OCI-LY1 (cell line): Measurements from ENCODE around the gene LCN12.
A peak's percentile ranks its signal among the peaks of the same experiment; 100 is the strongest.

Source experiments
- H2AFZ ChIP-seq: fragments of 200-600 bp; sonication (generic), shearing (Covaris generic); 2 replicates; pipeline ENCODE4 v1.6.0; 2014; ENCODE audit warnings: antibody characterized with exemption, mild to moderate bottlenecking, low read length
- H3F3A ChIP-seq: fragments of 200-600 bp; sonication (generic), shearing (Covaris generic); 2 replicates; pipeline ENCODE4 v1.6.0; 2014; ENCODE audit warnings: mild to moderate bottlenecking, antibody characterized with exemption, low read length, moderate library complexity; ENCODE audit not compliant: insufficient read depth
- H3K27ac ChIP-seq: fragments of 200-600 bp; sonication (generic); 2 replicates; pipeline ENCODE4 v1.5.1; 2014; ENCODE audit warnings: low read length, mixed run types, mild to moderate bottlenecking, low read depth; ENCODE audit not compliant: poor library complexity, severe bottlenecking
- H3K27me3 ChIP-seq: fragments of 200-600 bp; sonication (generic); 2 replicates; pipeline ENCODE4 v1.6.0; 2014; ENCODE audit warnings: antibody characterized with exemption, mild to moderate bottlenecking, low read length, moderate library complexity; ENCODE audit not compliant: insufficient read depth
- H3K36me3 ChIP-seq: fragments of 200-600 bp; sonication (generic); 2 replicates; pipeline ENCODE4 v1.6.1; 2014; ENCODE audit warnings: mild to moderate bottlenecking, antibody characterized with exemption, low read length, moderate library complexity, mixed read lengths; ENCODE audit not compliant: insufficient read depth
- H3K4me1 ChIP-seq: fragments of 200-600 bp; sonication (generic); 2 replicates; pipeline ENCODE4 v1.5.1; 2014; ENCODE audit warnings: mild to moderate bottlenecking, low read length, moderate library complexity; ENCODE audit not compliant: insufficient read depth, severe bottlenecking
- H3K4me2 ChIP-seq: fragments of 200-600 bp; sonication (generic), shearing (Covaris generic); 2 replicates; pipeline ENCODE4 v1.6.1; 2014; ENCODE audit warnings: low read length
- H3K4me3 ChIP-seq: fragments of 200-600 bp; sonication (generic); 2 replicates; pipeline ENCODE4 v1.5.1; 2014; ENCODE audit warnings: low read length, low read depth, mild to moderate bottlenecking, mixed read lengths; ENCODE audit not compliant: poor library complexity, severe bottlenecking
- H3K79me2 ChIP-seq: fragments of 200-600 bp; shearing (Covaris generic); 2 replicates; pipeline ENCODE4 v1.6.1; 2016; ENCODE audit warnings: mixed run types, low read length, mixed read lengths; ENCODE audit not compliant: insufficient read depth
- H3K9ac ChIP-seq: fragments of 200-600 bp; sonication (generic), shearing (Covaris generic); 2 replicates; pipeline ENCODE4 v1.6.1; 2014; ENCODE audit warnings: mild to moderate bottlenecking, low read length, mixed read lengths
- H3K9me2 ChIP-seq: fragments of 200-600 bp; sonication (generic), shearing (Covaris generic); 2 replicates; pipeline ENCODE4 v1.6.1; 2014; ENCODE audit warnings: low read depth, mild to moderate bottlenecking, low read length, mixed read lengths
- H3K9me3 ChIP-seq: fragments of 200-600 bp; shearing (Covaris generic); 2 replicates; pipeline ENCODE4 v1.6.1; 2014; ENCODE audit warnings: low read length, mixed read lengths
- H4K20me1 ChIP-seq: fragments of 200-600 bp; sonication (generic), shearing (Covaris generic); 2 replicates; pipeline ENCODE4 v1.6.0; 2016; ENCODE audit warnings: mild to moderate bottlenecking, low read length; ENCODE audit not compliant: insufficient read depth
- EZH2 ChIP-seq: fragments of 200-600 bp; sonication (generic), shearing (Covaris generic); IDR thresholded peaks from 2 replicates; pipeline ENCODE4 v1.8.0; 2017; ENCODE audit warnings: borderline replicate concordance, mixed run types, mild to moderate bottlenecking, antibody characterized with exemption, low read length, moderate library complexity, mixed read lengths
- TF ChIP-seq, protein P1 (sequence below): fragments of 200-600 bp; sonication (generic), shearing (Covaris generic); IDR thresholded peaks from 2 replicates; pipeline ENCODE4 v1.5.1; 2017; ENCODE audit warnings: mild to moderate bottlenecking, antibody characterized with exemption, low read length, moderate library complexity, mixed read lengths

Gene LCN12

DNA sequence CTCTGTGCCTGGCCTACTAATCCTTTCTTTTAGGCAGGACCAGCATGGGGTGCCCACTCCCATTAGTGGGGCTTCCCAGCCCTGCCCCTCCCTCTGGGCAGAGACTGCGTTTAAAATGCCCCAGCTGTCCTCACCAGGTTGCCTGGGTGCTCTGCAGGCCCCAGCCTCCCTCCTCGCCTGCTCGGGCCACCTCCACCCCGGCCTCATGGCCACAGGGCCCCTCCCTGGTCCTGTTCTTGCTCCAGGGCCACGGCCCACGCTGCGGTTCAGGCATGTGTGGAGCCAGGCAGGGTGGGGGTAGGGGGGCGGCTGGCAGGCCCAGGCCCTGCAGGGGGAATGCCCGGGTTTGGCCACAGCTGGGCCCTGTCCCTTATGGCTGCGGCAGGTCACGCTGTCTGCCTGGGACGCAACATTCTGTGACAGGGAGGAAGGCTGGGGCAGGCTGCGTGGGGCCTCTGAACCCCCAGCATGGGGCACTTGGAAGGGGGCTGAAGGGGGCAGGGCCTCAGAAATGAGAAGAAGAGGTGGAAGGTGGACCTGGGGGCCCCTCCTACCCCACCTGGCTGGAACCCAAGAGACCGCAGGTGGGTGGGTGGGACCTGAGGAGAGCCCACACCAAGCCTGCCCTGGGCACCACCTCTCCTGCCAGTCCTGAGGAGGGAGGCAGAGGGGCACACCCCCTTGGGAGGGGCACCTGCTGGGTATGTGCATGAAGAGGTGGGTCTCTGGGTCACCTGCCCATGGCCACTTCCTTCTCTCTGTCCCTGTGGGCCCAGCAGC lies at the start of gene LCN12:
TSS of gene LCN12 (plus strand) at position 733 of the 780 bp plus-strand sequence. CDS start 55 bp downstream, outside the sequence.
- H3K4me1 ChIP-seq, result peaks cover 12% of the 10 kb centered on the region
- H3K27me3 ChIP-seq, result peaks cover 13% of the 10 kb centered on the region; the same call in 1 of the 2 replicates
- H2AFZ ChIP-seq, result no peak within 1 kb of the TSS
- no peaks in the 10 kb centered on the region for H3K36me3 ChIP-seq
- no peak within 1 kb of the TSS for H3K4me2 ChIP-seq
- no peaks in the 10 kb centered on the region for H3K79me2 ChIP-seq
- no peak within 1 kb of the TSS for H3K4me3 ChIP-seq
- no peak within 1 kb of the TSS for H3K9ac ChIP-seq
- TF ChIP-seq, protein P1, sequence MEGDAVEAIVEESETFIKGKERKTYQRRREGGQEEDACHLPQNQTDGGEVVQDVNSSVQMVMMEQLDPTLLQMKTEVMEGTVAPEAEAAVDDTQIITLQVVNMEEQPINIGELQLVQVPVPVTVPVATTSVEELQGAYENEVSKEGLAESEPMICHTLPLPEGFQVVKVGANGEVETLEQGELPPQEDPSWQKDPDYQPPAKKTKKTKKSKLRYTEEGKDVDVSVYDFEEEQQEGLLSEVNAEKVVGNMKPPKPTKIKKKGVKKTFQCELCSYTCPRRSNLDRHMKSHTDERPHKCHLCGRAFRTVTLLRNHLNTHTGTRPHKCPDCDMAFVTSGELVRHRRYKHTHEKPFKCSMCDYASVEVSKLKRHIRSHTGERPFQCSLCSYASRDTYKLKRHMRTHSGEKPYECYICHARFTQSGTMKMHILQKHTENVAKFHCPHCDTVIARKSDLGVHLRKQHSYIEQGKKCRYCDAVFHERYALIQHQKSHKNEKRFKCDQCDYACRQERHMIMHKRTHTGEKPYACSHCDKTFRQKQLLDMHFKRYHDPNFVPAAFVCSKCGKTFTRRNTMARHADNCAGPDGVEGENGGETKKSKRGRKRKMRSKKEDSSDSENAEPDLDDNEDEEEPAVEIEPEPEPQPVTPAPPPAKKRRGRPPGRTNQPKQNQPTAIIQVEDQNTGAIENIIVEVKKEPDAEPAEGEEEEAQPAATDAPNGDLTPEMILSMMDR, result no peak
- TF ChIP-seq EZH2, result no peak
- H3K9me3 ChIP-seq, result no peaks in the 10 kb centered on the region
- H3F3A ChIP-seq, result no peaks in the 10 kb centered on the region
- H4K20me1 ChIP-seq, result no peaks in the 10 kb centered on the region
- H3K9me2 ChIP-seq, result no peaks in the 10 kb centered on the region
- H3K27ac ChIP-seq, result no peak within 1 kb of the TSS

DNA sequence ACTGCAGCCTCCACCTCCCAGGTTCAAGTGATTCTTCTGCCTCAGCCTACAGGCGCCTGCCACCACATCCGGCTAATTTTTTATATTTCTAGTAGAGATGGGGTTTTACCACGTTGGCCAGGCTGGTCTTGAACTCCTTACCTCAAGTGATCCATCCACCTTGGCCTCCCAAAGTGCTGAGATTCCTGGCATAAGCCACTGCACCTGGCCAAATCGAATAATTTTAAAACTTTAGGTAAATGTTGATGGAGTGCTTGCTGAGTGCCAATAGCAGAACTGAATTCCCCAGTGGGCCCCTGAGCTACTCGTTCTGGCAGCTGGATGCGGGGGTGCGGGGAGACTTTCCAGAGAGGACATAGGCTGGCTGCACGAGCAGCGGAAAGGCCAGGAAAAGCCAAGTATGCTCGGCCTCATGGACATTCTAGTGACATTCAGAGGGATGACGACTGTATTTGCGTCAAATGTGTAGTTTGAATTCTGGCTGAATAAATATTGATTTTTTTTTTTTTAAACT lies 49.0 kb upstream of the LCN12 start:
- Histone ChIP-seq H3K9me2 (no peaks in the 10 kb centered on the region), H3K27ac (peak overlapping the region; percentile 79), H3K4me1 (peaks cover 37% of the 10 kb centered on the region), H3K27me3 (no peaks in the 10 kb centered on the region), H3K9me3 (no peaks in the 10 kb centered on the region), H3F3A (no peaks in the 10 kb centered on the region), H4K20me1 (no peaks in the 10 kb centered on the region), H3K9ac (no peak overlapping the region), H2AFZ (no peak overlapping the region), H3K4me3 (no peak overlapping the region), H3K79me2 (no peaks in the 10 kb centered on the region), H3K36me3 (peaks cover 87% of the 10 kb centered on the region), H3K4me2 (no peak overlapping the region)
- TF ChIP-seq, protein P1, result no peak
- no peak for TF ChIP-seq EZH2

GRCh38 chr9:136906266-136906665 lies 45.8 kb upstream of the LCN12 start:
- Histone ChIP-seq H4K20me1 (no peaks in the 10 kb centered on the region), H3K4me2 (no peak overlapping the region), H3K9me3 (no peaks in the 10 kb centered on the region), H3F3A (no peaks in the 10 kb centered on the region), H3K27ac (no peak overlapping the region), H3K9me2 (no peaks in the 10 kb centered on the region), H3K4me1 (peaks cover 18% of the 10 kb centered on the region), H3K79me2 (no peaks in the 10 kb centered on the region), H3K36me3 (peaks cover 82% of the 10 kb centered on the region), H3K9ac (no peak overlapping the region), H3K27me3 (no peaks in the 10 kb centered on the region), H3K4me3 (no peak overlapping the region), H2AFZ (no peak overlapping the region)
- TF ChIP-seq, protein P1, result no peak
- no peak for TF ChIP-seq EZH2
